Measurements from ENCODE around the gene EIF5AL1.

The EIF5AL1 gene

DNA sequence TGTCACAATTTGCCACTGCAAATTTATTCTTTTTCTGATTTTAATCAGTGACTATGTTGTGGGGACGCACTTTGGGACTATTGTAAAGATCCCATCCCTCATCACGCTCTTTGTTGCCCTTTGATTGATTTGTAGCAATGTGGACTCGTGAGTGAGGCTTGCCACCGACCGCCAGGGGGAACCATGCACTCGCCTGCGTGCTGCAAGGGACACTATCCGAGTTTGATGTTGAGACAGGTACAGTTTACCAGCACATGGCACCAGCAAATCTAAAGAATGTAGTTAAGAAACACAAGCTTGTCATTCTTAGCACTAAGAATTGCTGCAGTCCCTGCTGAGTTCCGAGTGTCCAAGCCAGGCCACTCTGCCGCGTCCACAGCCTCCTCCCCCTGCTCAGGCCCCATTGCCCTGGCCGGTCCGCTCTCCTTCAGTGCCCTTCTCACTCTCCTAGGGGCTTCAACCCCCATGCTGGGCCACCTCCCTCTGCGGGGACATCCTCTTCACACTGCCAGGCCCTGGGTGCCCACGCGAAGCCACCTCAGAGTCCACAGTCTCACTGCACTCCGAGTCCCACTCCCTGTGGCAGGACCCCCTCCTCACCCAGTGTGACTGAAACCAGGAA lies 49.9 kb downstream of the EIF5AL1 start (continued):
- TF ChIP-seq, protein P1, sequence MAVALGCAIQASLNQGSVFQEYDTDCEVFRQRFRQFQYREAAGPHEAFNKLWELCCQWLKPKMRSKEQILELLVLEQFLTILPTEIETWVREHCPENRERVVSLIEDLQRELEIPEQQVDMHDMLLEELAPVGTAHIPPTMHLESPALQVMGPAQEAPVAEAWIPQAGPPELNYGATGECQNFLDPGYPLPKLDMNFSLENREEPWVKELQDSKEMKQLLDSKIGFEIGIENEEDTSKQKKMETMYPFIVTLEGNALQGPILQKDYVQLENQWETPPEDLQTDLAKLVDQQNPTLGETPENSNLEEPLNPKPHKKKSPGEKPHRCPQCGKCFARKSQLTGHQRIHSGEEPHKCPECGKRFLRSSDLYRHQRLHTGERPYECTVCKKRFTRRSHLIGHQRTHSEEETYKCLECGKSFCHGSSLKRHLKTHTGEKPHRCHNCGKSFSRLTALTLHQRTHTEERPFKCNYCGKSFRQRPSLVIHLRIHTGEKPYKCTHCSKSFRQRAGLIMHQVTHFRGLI (tag by site-specific recombination; IDR thresholded peaks at IDR 0.05) = no peak
- TF ChIP-seq KLF16 (tag by site-specific recombination; IDR thresholded peaks at IDR 0.05) (no peak), TRIM28 (IDR thresholded peaks at IDR 0.05; ENCODE audit: borderline replicate concordance, low read length) (no peak), ZFHX2 (tag by site-specific recombination; conservative IDR thresholded peaks at IDR 0.05) (no peak), YY2 (tag by site-specific recombination; IDR thresholded peaks at IDR 0.05) (no peak), ZNF654 (tag by site-specific recombination; IDR thresholded peaks at IDR 0.05; ENCODE audit: low read depth) (peak; percentile 67), ZNF624 (tag by site-specific recombination; IDR thresholded peaks at IDR 0.05) (no peak), YY1 (tag by site-specific recombination; IDR thresholded peaks at IDR 0.05) (no peak), ZBTB48 (tag by site-specific recombination; IDR thresholded peaks at IDR 0.05) (peak; percentile 25; the same call in 1 of the 2 replicates), PRDM1 (tag by site-specific recombination; IDR thresholded peaks at IDR 0.05) (no peak), ZNF37A (tag by site-specific recombination; IDR thresholded peaks at IDR 0.05) (no peak)
- TF ChIP-seq, protein P2, sequence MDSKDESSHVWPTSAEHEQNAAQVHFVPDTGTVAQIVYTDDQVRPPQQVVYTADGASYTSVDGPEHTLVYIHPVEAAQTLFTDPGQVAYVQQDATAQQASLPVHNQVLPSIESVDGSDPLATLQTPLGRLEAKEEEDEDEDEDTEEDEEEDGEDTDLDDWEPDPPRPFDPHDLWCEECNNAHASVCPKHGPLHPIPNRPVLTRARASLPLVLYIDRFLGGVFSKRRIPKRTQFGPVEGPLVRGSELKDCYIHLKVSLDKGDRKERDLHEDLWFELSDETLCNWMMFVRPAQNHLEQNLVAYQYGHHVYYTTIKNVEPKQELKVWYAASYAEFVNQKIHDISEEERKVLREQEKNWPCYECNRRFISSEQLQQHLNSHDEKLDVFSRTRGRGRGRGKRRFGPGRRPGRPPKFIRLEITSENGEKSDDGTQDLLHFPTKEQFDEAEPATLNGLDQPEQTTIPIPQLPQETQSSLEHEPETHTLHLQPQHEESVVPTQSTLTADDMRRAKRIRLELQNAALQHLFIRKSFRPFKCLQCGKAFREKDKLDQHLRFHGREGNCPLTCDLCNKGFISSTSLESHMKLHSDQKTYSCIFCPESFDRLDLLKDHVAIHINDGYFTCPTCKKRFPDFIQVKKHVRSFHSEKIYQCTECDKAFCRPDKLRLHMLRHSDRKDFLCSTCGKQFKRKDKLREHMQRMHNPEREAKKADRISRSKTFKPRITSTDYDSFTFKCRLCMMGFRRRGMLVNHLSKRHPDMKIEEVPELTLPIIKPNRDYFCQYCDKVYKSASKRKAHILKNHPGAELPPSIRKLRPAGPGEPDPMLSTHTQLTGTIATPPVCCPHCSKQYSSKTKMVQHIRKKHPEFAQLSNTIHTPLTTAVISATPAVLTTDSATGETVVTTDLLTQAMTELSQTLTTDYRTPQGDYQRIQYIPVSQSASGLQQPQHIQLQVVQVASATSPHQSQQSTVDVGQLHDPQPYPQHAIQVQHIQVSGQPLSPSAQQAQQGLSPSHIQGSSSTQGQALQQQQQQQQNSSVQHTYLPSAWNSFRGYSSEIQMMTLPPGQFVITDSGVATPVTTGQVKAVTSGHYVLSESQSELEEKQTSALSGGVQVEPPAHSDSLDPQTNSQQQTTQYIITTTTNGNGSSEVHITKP (tag by site-specific recombination; IDR thresholded peaks at IDR 0.05) = no peak

DNA sequence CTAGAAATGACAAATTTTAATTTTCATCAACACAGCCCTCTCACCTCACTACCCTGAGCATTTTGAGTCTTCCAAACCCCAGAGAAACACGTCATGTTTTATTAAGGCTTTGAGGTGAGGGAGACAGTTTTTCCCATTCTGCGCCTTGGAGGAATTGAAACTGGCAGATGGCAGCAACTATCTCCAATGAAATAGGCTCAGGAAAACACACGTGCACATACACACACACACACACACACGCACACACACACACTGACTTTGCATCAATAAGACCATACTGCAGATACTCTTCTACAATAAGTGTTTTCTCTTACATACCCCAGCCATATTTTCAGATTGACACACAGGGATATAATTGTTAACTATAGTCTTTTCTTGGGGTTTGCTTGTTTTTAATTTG lies 51.1 kb downstream of the EIF5AL1 start:
- Histone ChIP-seq H3K9me3 (ENCODE audit: control insufficient read depth, insufficient read depth, low read depth, low read length) (no peaks in the 10 kb centered on the region), H3K4me1 (ENCODE audit: control insufficient read depth, insufficient read depth, low read length) (no peaks in the 10 kb centered on the region), H3K36me3 (ENCODE audit: control insufficient read depth in 2 of 2, insufficient read depth in 1 of 2, low read length in 2 of 2) (no peaks in the 10 kb centered on the region), H3K27ac (ENCODE audit: extremely low read depth, low read depth, low read length) (no peak overlapping the region), H3K4me3 (ENCODE audit: low read depth, low read length) (no peak overlapping the region)
- ChIA-PET CTCF (interaction anchor here (0.6 to 1.6 kb wide), 7 partner anchors 8 to 1121 kb away, joined by 3 to 10 read pairs (median 3); no protein-coding TSS in a partner anchor), POLR2A (no interaction called here)
- TF ChIP-seq ZNF16 (tag by site-specific recombination; IDR thresholded peaks at IDR 0.05; ENCODE audit: low read depth) = no peak
- TF ChIP-seq, protein P3, sequence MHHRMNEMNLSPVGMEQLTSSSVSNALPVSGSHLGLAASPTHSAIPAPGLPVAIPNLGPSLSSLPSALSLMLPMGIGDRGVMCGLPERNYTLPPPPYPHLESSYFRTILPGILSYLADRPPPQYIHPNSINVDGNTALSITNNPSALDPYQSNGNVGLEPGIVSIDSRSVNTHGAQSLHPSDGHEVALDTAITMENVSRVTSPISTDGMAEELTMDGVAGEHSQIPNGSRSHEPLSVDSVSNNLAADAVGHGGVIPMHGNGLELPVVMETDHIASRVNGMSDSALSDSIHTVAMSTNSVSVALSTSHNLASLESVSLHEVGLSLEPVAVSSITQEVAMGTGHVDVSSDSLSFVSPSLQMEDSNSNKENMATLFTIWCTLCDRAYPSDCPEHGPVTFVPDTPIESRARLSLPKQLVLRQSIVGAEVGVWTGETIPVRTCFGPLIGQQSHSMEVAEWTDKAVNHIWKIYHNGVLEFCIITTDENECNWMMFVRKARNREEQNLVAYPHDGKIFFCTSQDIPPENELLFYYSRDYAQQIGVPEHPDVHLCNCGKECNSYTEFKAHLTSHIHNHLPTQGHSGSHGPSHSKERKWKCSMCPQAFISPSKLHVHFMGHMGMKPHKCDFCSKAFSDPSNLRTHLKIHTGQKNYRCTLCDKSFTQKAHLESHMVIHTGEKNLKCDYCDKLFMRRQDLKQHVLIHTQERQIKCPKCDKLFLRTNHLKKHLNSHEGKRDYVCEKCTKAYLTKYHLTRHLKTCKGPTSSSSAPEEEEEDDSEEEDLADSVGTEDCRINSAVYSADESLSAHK (tag by site-specific recombination; IDR thresholded peaks at IDR 0.05) = 0 out of 2 replicates have a peak, but pooled peaks have one; percentile 19
- no peak for TF ChIP-seq ZNF660 (tag by site-specific recombination; IDR thresholded peaks at IDR 0.05)
- TF ChIP-seq SP2 (tag by site-specific recombination; IDR thresholded peaks at IDR 0.05) = no peak
- no peak for TF ChIP-seq KLF10 (tag by site-specific recombination; IDR thresholded peaks at IDR 0.05)
- TF ChIP-seq, protein P4, sequence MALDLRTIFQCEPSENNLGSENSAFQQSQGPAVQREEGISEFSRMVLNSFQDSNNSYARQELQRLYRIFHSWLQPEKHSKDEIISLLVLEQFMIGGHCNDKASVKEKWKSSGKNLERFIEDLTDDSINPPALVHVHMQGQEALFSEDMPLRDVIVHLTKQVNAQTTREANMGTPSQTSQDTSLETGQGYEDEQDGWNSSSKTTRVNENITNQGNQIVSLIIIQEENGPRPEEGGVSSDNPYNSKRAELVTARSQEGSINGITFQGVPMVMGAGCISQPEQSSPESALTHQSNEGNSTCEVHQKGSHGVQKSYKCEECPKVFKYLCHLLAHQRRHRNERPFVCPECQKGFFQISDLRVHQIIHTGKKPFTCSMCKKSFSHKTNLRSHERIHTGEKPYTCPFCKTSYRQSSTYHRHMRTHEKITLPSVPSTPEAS (tag by site-specific recombination; IDR thresholded peaks at IDR 0.05) = 0 out of 2 replicates have a peak, but pooled peaks have one; percentile 19

Data from HEK293 (cell line).